Peyer's patch (tissue), 4 donors: ENCODE results near the gene CSRNP3. TPM values are rescaled to one million over a fixed set of nuclear protein-coding genes. Genes with fewer than 3 reads are reported as not detected.

ENCODE experiments used
- DNase-seq, 3 donors: peaks; one replicate each; pipeline ENCODE4 v3.0.0-alpha.2; 2017 to 2019
- H3K27ac ChIP-seq, 4 donors: fragments of 200-600 bp; sonication (generic); one replicate each; pipeline ENCODE4 v1.5.1; 2016 to 2019
- H3K27me3 ChIP-seq, 2 donors: fragments of 200-600 bp; sonication (generic); one replicate each; pipeline ENCODE4 v1.5.1; 2019
- H3K36me3 ChIP-seq, 3 donors: fragments of 200-600 bp; sonication (generic); one replicate each; pipeline ENCODE4 v1.5.1; 2016 to 2019
- H3K4me1 ChIP-seq, 4 donors: fragments of 200-600 bp; sonication (generic); one replicate each; pipeline ENCODE4 v1.5.1; 2016 to 2019
- H3K4me3 ChIP-seq, 4 donors: fragments of 200-600 bp; sonication (generic); 1 replicate in 3 of 4; 2 replicates in 1 of 4; pipeline ENCODE4 v1.5.1; 2016 to 2019; ENCODE audit warnings: mild to moderate bottlenecking in 1 of 4
- H3K9me3 ChIP-seq, 4 donors: fragments of 200-600 bp; sonication (generic); one replicate each; pipeline ENCODE4 v1.5.1; 2016 to 2019; ENCODE audit warnings: mild to moderate bottlenecking in 1 of 4
- POLR2A ChIP-seq, 2 donors: fragments of 450-650 bp; IDR thresholded peaks; one replicate each; pipeline ENCODE4 v1.5.1; 2017; ENCODE audit warnings: antibody characterized with exemption in 2 of 2, mild to moderate bottlenecking in 2 of 2, moderate library complexity in 2 of 2
- total RNA-seq, 4 donors: library from RNA; depleted of rRNA; stranded (reverse); fragments of >200 nt; gene quantifications; one replicate each; pipeline ENCODE4 v1.1.0, GENCODE V29; 2016
- TF ChIP-seq, protein P1 (sequence below), 6 experiments: fragments of 450-650 bp in 4 of 6; fragments of 200-600 bp in 2 of 6; sonication (generic) in 1 of 6; IDR thresholded peaks; one replicate each; pipeline ENCODE4 v1.5.1; 2017 to 2019; ENCODE audit warnings: antibody characterized with exemption in 6 of 6, mild to moderate bottlenecking in 3 of 6, moderate library complexity in 1 of 6

CSRNP3 gene
- total RNA-seq, 4 donors from 2014 or later: 1.6 to 10.5 (median 4.4) TPM

DNA sequence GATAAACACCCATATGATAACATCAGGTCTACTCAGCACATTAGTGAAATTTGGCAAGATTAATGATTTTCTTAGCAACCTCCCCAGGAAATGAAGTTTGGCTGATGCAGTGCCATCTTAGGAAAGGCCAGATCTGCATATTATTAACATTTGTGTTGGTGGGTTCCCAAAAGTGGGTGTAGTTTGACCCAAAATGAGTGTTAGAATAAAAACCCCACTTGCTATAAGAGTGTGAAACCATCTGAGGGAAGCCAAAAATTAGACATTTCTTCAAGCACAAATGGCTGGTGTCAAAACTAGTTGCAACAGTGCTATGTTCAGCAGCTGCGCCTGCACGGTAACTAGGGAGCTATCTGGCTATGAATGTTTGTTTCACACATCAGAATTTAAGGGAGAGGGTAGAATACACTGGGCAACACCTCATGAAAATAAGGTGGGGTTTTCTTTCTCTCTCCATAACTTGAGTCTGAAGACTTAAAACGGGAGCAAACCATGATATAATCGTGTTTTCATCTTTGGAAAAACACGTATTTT, 15.9 kb upstream of the CSRNP3 start:
- Histone ChIP-seq H3K4me1 (no peaks in the 10 kb centered on the region), H3K36me3 (no peaks in the 10 kb centered on the region), H3K27ac (no peak overlapping the region), H3K4me3 (no peak overlapping the region), H3K9me3 (no peaks in the 10 kb centered on the region), H3K27me3 (no peaks in the 10 kb centered on the region)
- TF ChIP-seq, protein P1, sequence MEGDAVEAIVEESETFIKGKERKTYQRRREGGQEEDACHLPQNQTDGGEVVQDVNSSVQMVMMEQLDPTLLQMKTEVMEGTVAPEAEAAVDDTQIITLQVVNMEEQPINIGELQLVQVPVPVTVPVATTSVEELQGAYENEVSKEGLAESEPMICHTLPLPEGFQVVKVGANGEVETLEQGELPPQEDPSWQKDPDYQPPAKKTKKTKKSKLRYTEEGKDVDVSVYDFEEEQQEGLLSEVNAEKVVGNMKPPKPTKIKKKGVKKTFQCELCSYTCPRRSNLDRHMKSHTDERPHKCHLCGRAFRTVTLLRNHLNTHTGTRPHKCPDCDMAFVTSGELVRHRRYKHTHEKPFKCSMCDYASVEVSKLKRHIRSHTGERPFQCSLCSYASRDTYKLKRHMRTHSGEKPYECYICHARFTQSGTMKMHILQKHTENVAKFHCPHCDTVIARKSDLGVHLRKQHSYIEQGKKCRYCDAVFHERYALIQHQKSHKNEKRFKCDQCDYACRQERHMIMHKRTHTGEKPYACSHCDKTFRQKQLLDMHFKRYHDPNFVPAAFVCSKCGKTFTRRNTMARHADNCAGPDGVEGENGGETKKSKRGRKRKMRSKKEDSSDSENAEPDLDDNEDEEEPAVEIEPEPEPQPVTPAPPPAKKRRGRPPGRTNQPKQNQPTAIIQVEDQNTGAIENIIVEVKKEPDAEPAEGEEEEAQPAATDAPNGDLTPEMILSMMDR (IDR thresholded peaks at IDR 0.05): no peak
- no peak for TF ChIP-seq POLR2A (IDR thresholded peaks at IDR 0.05)
- DNase-seq: no peak

DNA sequence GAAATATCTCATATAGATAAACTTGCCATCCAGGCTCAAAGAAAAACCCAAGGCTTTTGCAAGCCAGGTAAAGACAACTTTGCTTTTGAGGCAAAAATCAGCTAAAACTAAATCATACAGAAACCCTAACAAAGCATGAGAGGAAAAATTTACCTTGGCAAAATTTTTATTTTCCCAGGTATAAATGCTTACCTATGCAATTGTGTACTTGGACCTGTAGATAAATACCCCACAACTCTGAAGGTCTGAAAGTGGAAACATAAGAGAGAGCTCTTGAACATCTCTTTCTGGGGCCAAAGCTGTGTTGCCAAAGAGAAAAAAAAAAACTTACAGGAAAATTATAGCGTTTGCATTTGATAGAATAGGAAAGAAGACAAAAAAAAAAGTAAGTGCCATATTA, 14.6 kb upstream of the CSRNP3 start:
- Histone ChIP-seq H3K4me3 (no peak overlapping the region), H3K4me1 (no peaks in the 10 kb centered on the region), H3K27ac (no peak overlapping the region), H3K36me3 (no peaks in the 10 kb centered on the region), H3K9me3 (no peaks in the 10 kb centered on the region), H3K27me3 (no peaks in the 10 kb centered on the region)
- no peak for DNase-seq
- no peak for TF ChIP-seq POLR2A (IDR thresholded peaks at IDR 0.05)
- TF ChIP-seq, protein P1 (IDR thresholded peaks at IDR 0.05): no peak

GRCh38 chr2:165456027-165456426, 13.5 kb upstream of the CSRNP3 start:
- Histone ChIP-seq H3K36me3 (no peaks in the 10 kb centered on the region), H3K4me1 (no peaks in the 10 kb centered on the region), H3K27ac (no peak overlapping the region), H3K9me3 (no peaks in the 10 kb centered on the region), H3K27me3 (no peaks in the 10 kb centered on the region), H3K4me3 (no peak overlapping the region)
- no peak for TF ChIP-seq POLR2A (IDR thresholded peaks at IDR 0.05)
- TF ChIP-seq, protein P1 (IDR thresholded peaks at IDR 0.05): no peak
- DNase-seq: no peak

DNA sequence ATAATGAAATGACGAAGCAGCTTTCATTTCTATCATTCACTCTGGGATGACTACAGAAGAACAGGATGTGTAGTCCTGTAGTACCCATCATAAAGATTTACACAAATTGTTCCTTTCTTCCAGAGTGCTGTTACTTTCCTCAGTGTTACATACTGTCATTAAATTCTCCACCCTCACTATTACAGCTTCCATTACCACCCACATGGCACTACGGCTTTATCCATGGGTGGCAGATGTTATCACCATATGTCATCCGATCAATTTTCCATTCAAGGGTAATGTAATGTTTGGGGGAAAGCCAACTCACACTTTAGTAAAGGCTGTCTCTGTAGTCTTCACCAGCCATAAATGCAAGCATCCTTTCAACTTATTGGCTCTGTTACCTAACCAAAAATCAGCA, 7.1 kb upstream of the CSRNP3 start:
- H3K4me1 ChIP-seq: no peaks in the 10 kb centered on the region
- H3K4me3 ChIP-seq: no peak overlapping the region
- DNase-seq: no peak
- TF ChIP-seq, protein P1 (IDR thresholded peaks at IDR 0.05): no peak
- TF ChIP-seq POLR2A (IDR thresholded peaks at IDR 0.05): no peak
- no peak overlapping the region for H3K27ac ChIP-seq
- no peaks in the 10 kb centered on the region for H3K9me3 ChIP-seq
- H3K27me3 ChIP-seq: no peaks in the 10 kb centered on the region
- no peaks in the 10 kb centered on the region for H3K36me3 ChIP-seq

DNA sequence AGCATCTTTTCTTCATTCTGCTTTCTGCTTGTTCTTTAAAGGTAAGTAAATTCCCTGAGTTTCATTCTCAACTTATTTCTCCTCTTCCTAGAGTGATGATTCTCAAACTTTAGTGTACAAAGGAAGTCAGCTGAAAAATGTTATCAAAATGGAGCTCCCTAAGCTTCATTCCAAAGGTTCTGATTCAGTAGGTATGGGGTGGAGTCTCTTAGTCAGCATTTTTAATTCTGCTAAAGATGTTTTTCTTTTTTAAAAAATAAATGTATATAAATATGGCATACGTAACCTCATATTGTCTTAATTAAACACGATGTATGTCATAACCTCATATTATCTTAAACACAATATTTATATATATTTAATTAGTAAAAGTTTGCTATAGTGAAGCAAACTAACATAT, 3.1 kb upstream of the CSRNP3 start:
- DNase-seq: no peak
- H3K4me1 ChIP-seq: no peaks in the 10 kb centered on the region
- no peaks in the 10 kb centered on the region for H3K27me3 ChIP-seq
- no peaks in the 10 kb centered on the region for H3K36me3 ChIP-seq
- H3K9me3 ChIP-seq: no peaks in the 10 kb centered on the region
- H3K27ac ChIP-seq: no peak overlapping the region
- H3K4me3 ChIP-seq: no peak overlapping the region
- TF ChIP-seq POLR2A (IDR thresholded peaks at IDR 0.05): no peak
- TF ChIP-seq, protein P1 (IDR thresholded peaks at IDR 0.05): no peak

GRCh38 chr2:165467921-165468320, 1.6 kb upstream of the CSRNP3 start:
- Histone ChIP-seq H3K4me3 (no peak overlapping the region), H3K4me1 (no peaks in the 10 kb centered on the region), H3K27ac (no peak overlapping the region), H3K27me3 (no peaks in the 10 kb centered on the region), H3K9me3 (no peaks in the 10 kb centered on the region), H3K36me3 (no peaks in the 10 kb centered on the region)
- DNase-seq: no peak
- TF ChIP-seq, protein P1 (IDR thresholded peaks at IDR 0.05): no peak
